Measurements from ENCODE around the gene KCNIP4.
"Not testable (repeated sequence)": the region's sequence is repeated elsewhere in the genome, so short reads cannot be mapped to it uniquely, and the experiment has no call there.

KCNIP4 gene

GRCh38 chr4:21948347-21949072 lies at the start of gene KCNIP4:
TSS of gene KCNIP4 (minus strand) at chr4:21948772.
- no peak within 1 kb of the TSS for H3K27ac ChIP-seq
- DNase-seq (ENCODE audit: low read depth, low spot score), result no peak

DNA sequence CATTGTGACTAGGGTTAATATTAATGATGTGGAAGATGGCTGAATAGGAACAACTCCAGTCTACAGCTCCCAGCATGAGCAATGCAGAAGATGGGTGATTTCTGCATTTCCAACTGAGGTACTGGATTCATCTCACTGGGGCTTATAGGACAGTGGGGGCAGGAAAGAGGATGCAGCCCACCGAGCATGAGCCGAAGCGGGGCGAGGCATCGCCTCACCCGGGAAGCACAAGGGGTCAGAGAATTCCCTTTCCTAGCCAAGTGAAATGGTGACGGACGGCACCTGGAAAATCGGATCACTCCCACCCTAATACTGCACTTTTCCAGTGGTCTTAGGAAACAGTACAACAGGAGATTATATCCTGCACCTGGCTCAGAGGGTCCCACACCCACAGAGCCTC lies 48.0 kb upstream of the KCNIP4 start:
- not testable (repeated sequence) for H3K27ac ChIP-seq; DNase-seq (ENCODE audit: low read depth, low spot score)

- no peak for DNase-seq (ENCODE audit: low read depth, low spot score)
- no peak overlapping the region for H3K27ac ChIP-seq
Observed at GRCh38 chr4:21992330-21992729, 43.8 kb upstream of the KCNIP4 start.

- DNase-seq (ENCODE audit: low read depth, low spot score), result no peak
- H3K27ac ChIP-seq, result no peak overlapping the region
Observed at GRCh38 chr4:21991562-21991961, 43.0 kb upstream of the KCNIP4 start.

DNA sequence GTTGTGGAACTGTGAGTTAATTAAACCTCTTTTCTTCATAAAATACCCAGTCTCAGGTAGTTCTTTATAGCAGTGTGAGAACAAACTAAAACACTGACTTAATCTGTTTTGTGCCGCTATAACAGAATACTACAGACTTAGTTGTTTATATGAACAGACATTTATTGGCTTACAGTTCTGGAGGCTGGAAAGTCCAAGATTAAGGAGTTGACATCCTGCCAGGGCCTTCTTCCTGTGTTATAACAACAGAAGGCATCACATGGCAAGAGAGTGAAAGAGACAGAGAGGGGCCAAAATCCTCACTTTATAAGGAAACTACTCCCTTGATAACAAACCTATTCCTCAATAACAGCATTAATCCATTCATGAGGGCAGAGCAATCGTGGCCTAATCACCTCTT lies 42.5 kb upstream of the KCNIP4 start:
- no peak overlapping the region for H3K27ac ChIP-seq
- DNase-seq (ENCODE audit: low read depth, low spot score), result no peak

GRCh38 chr4:21989351-21989750 lies 40.8 kb upstream of the KCNIP4 start:
- H3K27ac ChIP-seq, result no peak overlapping the region
- no peak for DNase-seq (ENCODE audit: low read depth, low spot score)

DNA sequence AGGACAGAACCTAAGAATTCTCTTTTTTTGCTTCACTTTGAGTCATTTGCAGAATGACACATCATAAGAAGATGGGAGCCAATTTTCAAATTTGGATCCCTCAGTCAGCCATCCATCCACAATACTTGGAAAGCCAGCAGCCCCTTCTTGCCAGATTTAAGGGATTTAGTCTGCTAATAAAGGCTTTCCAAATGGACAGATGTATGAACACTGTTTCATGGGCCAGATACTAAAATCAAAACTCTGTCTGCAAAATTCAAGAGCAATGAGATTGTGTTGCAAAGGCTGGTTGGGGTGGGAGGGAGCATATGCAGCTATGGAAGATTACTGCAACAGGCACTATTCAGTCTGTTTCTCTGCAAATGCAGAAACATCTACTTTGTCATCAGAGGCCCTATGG lies 37.7 kb upstream of the KCNIP4 start:
- no peak for DNase-seq (ENCODE audit: low read depth, low spot score)
- H3K27ac ChIP-seq, result no peak overlapping the region

- H3K27ac ChIP-seq, result no peak overlapping the region
- no peak for DNase-seq (ENCODE audit: low read depth, low spot score)
Observed at GRCh38 chr4:21982087-21982486, 33.5 kb upstream of the KCNIP4 start.

DNA sequence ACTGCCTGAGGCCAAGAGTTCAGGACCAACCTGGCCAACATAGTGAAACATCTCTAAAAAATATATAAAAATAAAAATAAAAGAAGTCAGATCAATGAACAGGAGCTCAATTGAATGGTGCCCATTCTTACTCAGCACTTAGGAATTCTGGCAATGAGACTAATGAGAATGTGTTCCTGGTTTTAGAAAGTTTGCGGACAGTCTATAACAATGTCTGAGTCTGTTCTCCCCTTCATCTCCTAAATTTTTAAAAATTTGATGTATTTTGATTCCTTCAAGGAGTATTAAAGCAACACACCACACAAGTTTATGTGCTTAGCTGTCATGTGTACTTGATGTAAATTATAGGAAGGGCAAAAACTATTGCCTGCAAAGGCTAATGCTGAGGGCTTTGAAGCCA lies 30.6 kb upstream of the KCNIP4 start:
- DNase-seq (ENCODE audit: low read depth, low spot score), result no peak
- H3K27ac ChIP-seq, result no peak overlapping the region

GRCh38 chr4:21976166-21976565 lies 27.6 kb upstream of the KCNIP4 start:
- no peak for DNase-seq (ENCODE audit: low read depth, low spot score)

GRCh38 chr4:21973850-21974249 lies 25.3 kb upstream of the KCNIP4 start:
- H3K27ac ChIP-seq, result no peak overlapping the region

More at GRCh38 chr4:21976166-21976565, 27.6 kb upstream of the KCNIP4 start:
- H3K27ac ChIP-seq, result no peak overlapping the region

DNA sequence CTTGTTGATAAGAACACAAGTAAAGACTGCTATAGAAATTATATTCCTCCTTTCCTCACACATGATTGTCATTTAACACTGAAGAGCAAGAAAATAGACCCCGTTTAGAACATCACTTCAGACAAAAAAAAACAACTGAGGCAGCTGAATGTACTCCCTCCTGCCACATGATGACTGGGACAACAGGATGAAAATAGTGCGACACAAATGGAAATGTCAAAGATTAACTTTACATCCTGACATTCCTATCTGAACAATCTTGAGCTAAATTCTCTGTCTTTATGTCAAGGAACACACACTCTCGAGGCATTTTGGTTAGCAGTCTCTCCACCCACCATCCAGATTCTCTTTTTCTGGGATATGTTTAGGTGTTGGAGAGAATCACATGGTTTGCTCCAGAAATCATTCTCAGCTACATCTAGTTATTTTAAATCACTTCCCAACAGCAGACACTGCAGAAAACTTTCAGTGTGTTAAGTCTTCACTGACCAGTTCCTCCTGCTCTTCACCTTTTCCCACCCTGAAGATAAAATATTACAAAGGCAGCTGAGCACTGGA lies 16.3 kb upstream of the KCNIP4 start:
- DNase-seq (ENCODE audit: low read depth, low spot score), result no peak

More at GRCh38 chr4:21973850-21974249, 25.3 kb upstream of the KCNIP4 start:
- DNase-seq (ENCODE audit: low read depth, low spot score), result no peak

GRCh38 chr4:21962691-21963090 lies 14.1 kb upstream of the KCNIP4 start:
- no peak for DNase-seq (ENCODE audit: low read depth, low spot score)
- H3K27ac ChIP-seq, result no peak overlapping the region

More for the DNA sequence above, 16.3 kb upstream of the KCNIP4 start:
- no peak overlapping the region for H3K27ac ChIP-seq

DNA sequence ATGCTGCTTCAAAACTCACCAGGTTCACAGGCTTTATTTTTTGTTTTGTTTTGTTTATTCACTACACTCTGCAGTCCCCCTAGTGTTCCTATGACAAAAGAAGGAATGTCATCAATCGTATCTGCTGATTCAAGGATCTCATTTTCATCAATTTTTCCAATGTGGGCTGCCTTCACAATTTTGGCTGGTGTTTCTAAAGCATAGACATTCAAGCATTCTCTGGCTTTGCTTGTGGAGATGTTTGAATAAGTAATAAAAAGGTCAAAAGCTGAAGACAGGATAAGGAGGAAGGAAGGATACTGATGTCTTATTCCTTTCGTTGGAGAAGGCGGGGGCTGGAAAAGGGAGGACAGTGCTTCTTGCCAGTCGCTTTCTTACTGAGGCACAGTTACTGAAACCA lies 12.2 kb upstream of the KCNIP4 start:
- no peak for DNase-seq (ENCODE audit: low read depth, low spot score)

DNA sequence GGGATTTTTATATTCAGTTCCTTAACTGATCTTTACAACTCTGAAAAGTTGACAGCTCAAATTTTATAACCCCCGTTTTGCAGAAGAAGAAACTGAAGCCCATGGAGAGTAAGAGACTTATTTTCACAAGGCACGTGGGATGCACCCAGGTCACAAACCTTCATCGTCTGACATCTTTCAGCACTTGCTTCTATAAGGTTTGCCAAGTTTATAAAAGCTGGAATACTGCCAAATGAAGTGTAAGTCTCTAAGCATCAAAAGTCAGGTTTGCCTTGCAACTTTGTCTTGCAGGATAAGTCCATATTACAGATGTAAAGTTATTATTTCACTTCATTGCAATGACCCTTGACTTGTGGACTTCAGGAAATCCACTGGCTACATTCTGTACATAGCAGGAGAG lies 6.3 kb upstream of the KCNIP4 start:
- DNase-seq (ENCODE audit: low read depth, low spot score), result no peak

More for the DNA sequence above, 12.2 kb upstream of the KCNIP4 start:
- no peak overlapping the region for H3K27ac ChIP-seq

GRCh38 chr4:21953653-21954052 lies 5.1 kb upstream of the KCNIP4 start:
- DNase-seq (ENCODE audit: low read depth, low spot score), result no peak
- H3K27ac ChIP-seq, result no peak overlapping the region

More for the DNA sequence above, 6.3 kb upstream of the KCNIP4 start:
- no peak overlapping the region for H3K27ac ChIP-seq

- H3K27ac ChIP-seq, result no peak overlapping the region
- DNase-seq (ENCODE audit: low read depth, low spot score), result no peak
Observed at GRCh38 chr4:21952549-21952948, 4.0 kb upstream of the KCNIP4 start.

DNA sequence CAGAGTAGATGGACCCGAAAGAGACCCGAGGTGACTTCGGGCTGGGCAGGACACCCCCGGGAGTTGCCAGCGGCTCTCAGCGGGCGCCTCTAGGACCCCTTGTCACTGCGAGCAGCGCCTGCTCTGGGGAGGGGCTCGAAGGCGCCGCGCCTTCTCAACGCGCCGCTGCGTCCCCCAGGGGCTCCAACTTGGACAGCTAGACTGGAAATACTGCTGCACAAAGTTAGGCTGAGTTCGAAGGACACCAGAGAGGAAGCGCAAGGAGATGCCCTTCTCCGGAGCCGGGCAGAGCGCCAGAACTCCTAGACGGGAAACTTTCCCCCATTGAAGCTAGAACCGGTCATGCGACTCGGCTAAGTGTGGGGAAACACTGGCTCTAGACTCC lies 493 bp upstream of the KCNIP4 start:
- no peak for DNase-seq (ENCODE audit: low read depth, low spot score)
- H3K27ac ChIP-seq, result no peak overlapping the region

DNA sequence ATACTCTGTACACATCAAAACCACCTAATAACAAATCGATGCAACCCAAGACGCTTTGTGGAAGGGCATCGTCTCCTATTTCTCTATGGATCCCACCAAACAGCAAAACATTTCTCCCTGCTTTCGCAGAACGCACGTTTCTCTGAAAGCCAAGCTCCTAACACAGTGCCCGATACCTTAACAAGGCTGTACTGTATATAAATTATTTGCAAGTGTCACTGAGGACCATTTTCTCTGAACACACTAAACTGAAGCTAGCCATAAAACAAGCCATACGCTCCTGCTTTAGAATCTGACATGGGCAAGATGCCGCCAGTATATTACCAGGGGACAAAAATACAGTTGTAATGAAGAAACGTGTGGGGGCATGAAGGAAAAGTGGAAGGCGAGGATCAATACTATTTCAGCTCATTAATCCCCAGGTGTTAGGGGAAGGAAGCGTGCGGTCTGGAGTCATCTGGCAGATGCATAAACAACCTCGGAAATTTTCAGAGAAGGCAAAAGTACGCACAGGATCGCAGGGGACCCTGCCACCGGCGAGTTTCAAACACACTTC lies 703 bp downstream of the KCNIP4 start:
- H3K27ac ChIP-seq, result no peak overlapping the region
- no peak for DNase-seq (ENCODE audit: low read depth, low spot score)

GRCh38 chr4:21946858-21947257 lies 1.7 kb downstream of the KCNIP4 start:
- H3K27ac ChIP-seq, result no peak overlapping the region
- no peak for DNase-seq (ENCODE audit: low read depth, low spot score)

GRCh38 chr4:21921526-21922180 lies 26.9 kb downstream of the KCNIP4 start:
- no peak overlapping the region for H3K27ac ChIP-seq
- DNase-seq (ENCODE audit: low read depth, low spot score), result no peak
